ENCODE data around the gene FRY.

DNA sequence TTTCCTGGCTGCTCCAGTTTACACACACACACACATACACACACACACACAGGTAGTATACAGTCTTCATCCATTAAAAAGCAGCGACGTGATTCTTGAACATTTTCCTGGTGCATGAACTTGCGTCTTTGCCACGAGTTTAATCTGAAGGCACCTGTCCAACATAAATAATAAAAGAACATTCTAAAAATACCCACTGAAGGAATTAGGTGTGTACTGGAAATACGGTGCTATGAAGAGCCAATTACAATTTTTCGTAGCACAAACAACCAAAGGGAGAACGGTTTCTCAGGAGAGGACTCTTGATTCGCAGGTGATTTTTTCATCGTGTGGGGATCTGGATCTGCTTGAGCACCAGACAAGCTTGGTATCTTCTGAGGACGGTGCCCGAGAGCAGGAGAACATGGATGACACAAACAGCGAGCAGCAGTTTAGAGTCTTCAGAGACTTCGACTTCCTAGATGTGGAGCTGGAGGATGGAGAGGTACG, 222.4 kb downstream of the FRY start:
- TF ChIP-seq, protein P1, sequence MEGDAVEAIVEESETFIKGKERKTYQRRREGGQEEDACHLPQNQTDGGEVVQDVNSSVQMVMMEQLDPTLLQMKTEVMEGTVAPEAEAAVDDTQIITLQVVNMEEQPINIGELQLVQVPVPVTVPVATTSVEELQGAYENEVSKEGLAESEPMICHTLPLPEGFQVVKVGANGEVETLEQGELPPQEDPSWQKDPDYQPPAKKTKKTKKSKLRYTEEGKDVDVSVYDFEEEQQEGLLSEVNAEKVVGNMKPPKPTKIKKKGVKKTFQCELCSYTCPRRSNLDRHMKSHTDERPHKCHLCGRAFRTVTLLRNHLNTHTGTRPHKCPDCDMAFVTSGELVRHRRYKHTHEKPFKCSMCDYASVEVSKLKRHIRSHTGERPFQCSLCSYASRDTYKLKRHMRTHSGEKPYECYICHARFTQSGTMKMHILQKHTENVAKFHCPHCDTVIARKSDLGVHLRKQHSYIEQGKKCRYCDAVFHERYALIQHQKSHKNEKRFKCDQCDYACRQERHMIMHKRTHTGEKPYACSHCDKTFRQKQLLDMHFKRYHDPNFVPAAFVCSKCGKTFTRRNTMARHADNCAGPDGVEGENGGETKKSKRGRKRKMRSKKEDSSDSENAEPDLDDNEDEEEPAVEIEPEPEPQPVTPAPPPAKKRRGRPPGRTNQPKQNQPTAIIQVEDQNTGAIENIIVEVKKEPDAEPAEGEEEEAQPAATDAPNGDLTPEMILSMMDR (IDR thresholded peaks at IDR 0.05; ENCODE audit: insufficient read depth, low read length) = no peak
- no peak for TF ChIP-seq POLR2AphosphoS5 (IDR thresholded peaks at IDR 0.05; ENCODE audit: low read depth)
- no peak for TF ChIP-seq GABPA (IDR thresholded peaks at IDR 0.05; ENCODE audit: low read depth)
- no peak for TF ChIP-seq REST (IDR thresholded peaks at IDR 0.05; ENCODE audit: insufficient replicate concordance, low read depth)
- TF ChIP-seq SPI1 (IDR thresholded peaks at IDR 0.05; ENCODE audit: borderline replicate concordance, low read depth) = no peak

Measured in HL-60 (cell line).